OCI-LY7 (cell line): ENCODE results near the gene USP43.

Experiments used
- CTCF ChIP-seq: fragments of 200-600 bp; sonication (generic); conservative IDR thresholded peaks from 2 replicates; pipeline ENCODE4 v1.5.1; 2014; ENCODE audit warnings: mild to moderate bottlenecking, antibody characterized with exemption, low read length, moderate library complexity, mixed read lengths
- EZH2phosphoT487 ChIP-seq: fragments of 200-600 bp; sonication (generic); IDR thresholded peaks from 2 replicates; pipeline ENCODE4 v1.6.1; 2018; ENCODE audit warnings: low read depth, borderline replicate concordance, mild to moderate bottlenecking, mixed run types, antibody characterized with exemption, low read length, moderate library complexity, mixed read lengths

GRCh38 chr17:9763643-9764042 lies 118.3 kb downstream of the USP43 start:
- TF ChIP-seq CTCF (no peak), EZH2phosphoT487 (no peak)
